Astrocyte (in vitro differentiated cells and primary cell): ENCODE data around the gene EYA2.

Experiments
- CTCF ChIP-seq: IDR thresholded peaks from 2 replicates; pipeline ENCODE4 v1.5.1; 2011; ENCODE audit warnings: low read depth, mild to moderate bottlenecking, inconsistent platforms, low read length, moderate library complexity; ENCODE audit not compliant: insufficient read depth
- EZH2 ChIP-seq: IDR thresholded peaks from 2 replicates; pipeline ENCODE4 v1.6.1; 2012; ENCODE audit warnings: mild to moderate bottlenecking, low read length, inconsistent platforms; ENCODE audit not compliant: insufficient read depth

GRCh38 chr20:47141350-47141921 is 246.8 kb downstream of the EYA2 start:
- TF ChIP-seq CTCF (no peak), EZH2 (no peak)
